Mesenchymal stem cell (in vitro differentiated cells and primary cell): ENCODE measurements around the gene S100Z.

Experiments
- DNase-seq: peaks from one replicate; pipeline ENCODE4 v3.0.0-alpha.2; 2013
- H2AFZ ChIP-seq: one replicate; pipeline ENCODE4 v1.6.1; 2013; ENCODE audit warnings: low read depth, mild to moderate bottlenecking, control low read depth, inconsistent platforms, low read length, moderate library complexity
- H2AK5ac ChIP-seq: 2 replicates; pipeline ENCODE4 v1.6.1; 2013; ENCODE audit warnings: low read length, moderate library complexity, mild to moderate bottlenecking, inconsistent platforms; ENCODE audit not compliant: severe bottlenecking
- H2BK120ac ChIP-seq: one replicate; pipeline ENCODE4 v1.6.1; 2013; ENCODE audit warnings: low read depth, mild to moderate bottlenecking, inconsistent platforms, low read length, moderate library complexity
- H2BK12ac ChIP-seq, 2 experiments: one replicate each; pipeline ENCODE4 v1.6.1; 2013; ENCODE audit warnings: inconsistent platforms in 2 of 2, low read length in 2 of 2, mild to moderate bottlenecking in 2 of 2, moderate library complexity in 2 of 2, control low read depth in 1 of 2
- H2BK15ac ChIP-seq: one replicate; pipeline ENCODE4 v1.6.1; 2013; ENCODE audit warnings: mild to moderate bottlenecking, low read depth, inconsistent platforms; ENCODE audit not compliant: poor library complexity, severe bottlenecking
- H2BK5ac ChIP-seq: 2 replicates; pipeline ENCODE4 v1.6.1; 2013; ENCODE audit warnings: low read depth, mild to moderate bottlenecking, low read length, control low read depth, inconsistent platforms; ENCODE audit not compliant: poor library complexity, severe bottlenecking
- H3K14ac ChIP-seq, 2 experiments: one replicate each; pipeline ENCODE4 v1.6.1; 2013; ENCODE audit warnings: inconsistent platforms in 2 of 2, low read length in 2 of 2, control low read depth in 1 of 2, mild to moderate bottlenecking in 1 of 2, moderate library complexity in 1 of 2
- H3K18ac ChIP-seq, 2 experiments: one replicate each; pipeline ENCODE4 v1.6.1; 2013; ENCODE audit warnings: inconsistent platforms in 2 of 2, low read length in 2 of 2, control low read depth in 1 of 2, low read depth in 1 of 2, mild to moderate bottlenecking in 1 of 2
- H3K23ac ChIP-seq, 2 experiments: one replicate each; pipeline ENCODE4 v1.6.1; 2013; ENCODE audit warnings: inconsistent platforms in 2 of 2, low read length in 2 of 2, mild to moderate bottlenecking in 2 of 2, moderate library complexity in 2 of 2, control low read depth in 1 of 2
- H3K27ac ChIP-seq: 2 replicates; pipeline ENCODE4 v1.5.1; 2013; ENCODE audit warnings: mild to moderate bottlenecking, moderate library complexity, low read length, control low read depth, inconsistent platforms; ENCODE audit not compliant: poor library complexity, severe bottlenecking
- H3K27me3 ChIP-seq, 2 experiments: 2 replicates each; pipeline versions ENCODE4 v1.6.1 to v1.7.0; 2013; ENCODE audit warnings: low read length in 2 of 2, mild to moderate bottlenecking in 2 of 2, moderate library complexity in 2 of 2, control low read depth in 1 of 2, inconsistent platforms in 1 of 2; ENCODE audit not compliant: control insufficient read depth in 1 of 2, insufficient read depth in 1 of 2
- H3K36me3 ChIP-seq, 2 experiments: 2 replicates each; pipeline versions ENCODE4 v1.6.1 to v1.7.0; 2013; ENCODE audit warnings: low read length in 2 of 2, control low read depth in 1 of 2, inconsistent platforms in 1 of 2, low read depth in 1 of 2, mild to moderate bottlenecking in 1 of 2; ENCODE audit not compliant: insufficient read depth in 2 of 2, control insufficient read depth in 1 of 2
- H3K4ac ChIP-seq, 2 experiments: one replicate each; pipeline ENCODE4 v1.6.1; 2013; ENCODE audit warnings: inconsistent platforms in 2 of 2, low read length in 2 of 2, mild to moderate bottlenecking in 2 of 2, moderate library complexity in 2 of 2, control low read depth in 1 of 2, low read depth in 1 of 2
- H3K4me1 ChIP-seq: 2 replicates; pipeline ENCODE4 v1.6.1; 2013; ENCODE audit warnings: low read depth, low read length, control low read depth; ENCODE audit not compliant: control insufficient read depth, insufficient read depth
- H3K4me2 ChIP-seq: 2 replicates; pipeline ENCODE4 v1.6.1; 2013; ENCODE audit warnings: low read length, mild to moderate bottlenecking, inconsistent platforms; ENCODE audit not compliant: poor library complexity, severe bottlenecking
- H3K4me3 ChIP-seq, 2 experiments: 2 replicates each; pipeline versions ENCODE4 v1.5.1 to v1.7.0; 2013; ENCODE audit warnings: low read length in 2 of 2, mild to moderate bottlenecking in 2 of 2, control low read depth in 1 of 2, low read depth in 1 of 2; ENCODE audit not compliant: insufficient read depth in 1 of 2
- H3K79me1 ChIP-seq: replicated peaks from 2 replicates; pipeline ENCODE4 v1.6.1; 2013; ENCODE audit warnings: mild to moderate bottlenecking, control low read depth, low read length, inconsistent platforms; ENCODE audit not compliant: poor library complexity, severe bottlenecking
- H3K9ac ChIP-seq: 2 replicates; pipeline ENCODE4 v1.7.0; 2013; ENCODE audit warnings: mild to moderate bottlenecking, low read length, moderate library complexity
- H3K9me3 ChIP-seq: 2 replicates; pipeline ENCODE4 v1.7.0; 2013; ENCODE audit warnings: mild to moderate bottlenecking, low read length; ENCODE audit not compliant: control insufficient read depth
- H4K8ac ChIP-seq: one replicate; pipeline ENCODE4 v1.6.1; 2013; ENCODE audit warnings: inconsistent platforms, mild to moderate bottlenecking, low read length, moderate library complexity
- H4K91ac ChIP-seq: one replicate; pipeline ENCODE4 v1.6.1; 2013; ENCODE audit warnings: mild to moderate bottlenecking, low read length, inconsistent platforms
- WGBS: methylation state at CpG from one replicate; pipeline ENCODE4 v1.1.7; 2013; ENCODE audit warnings: mixed read lengths; 5-methylcytosine and 5-hydroxymethylcytosine counted together

The S100Z gene

GRCh38 chr5:76952795-76953536 lies 103.2 kb downstream of the S100Z start, which contains the start of gene CRHBP:
Gene CRHBP, plus strand, starts transcription at chr5:76953045. Its CDS starts 90 bp downstream, at chr5:76953135.
- Histone ChIP-seq H3K4me3 (peak within 1 kb of the TSS; percentile 72 to 81), H3K4me2 (peak within 1 kb of the TSS; percentile 90), H2BK12ac (no peak within 1 kb of the TSS), H3K14ac (peak within 1 kb of the TSS in 1 of 2 experiments; percentile 83), H2AFZ (peak within 1 kb of the TSS; percentile 78), H3K79me1 (peaks cover 15% of the 10 kb centered on the region), H3K27me3 (peaks cover 0 to 45% of the 10 kb centered on the region in 2 experiments), H3K36me3 (no peaks in the 10 kb centered on the region), H2BK15ac (no peak within 1 kb of the TSS), H2BK120ac (no peak within 1 kb of the TSS), H2AK5ac (no peak within 1 kb of the TSS), H3K4ac (no peak within 1 kb of the TSS), H3K27ac (no peak within 1 kb of the TSS), H3K4me1 (peaks cover 13% of the 10 kb centered on the region), H2BK5ac (no peak within 1 kb of the TSS), H3K9ac (no peak within 1 kb of the TSS), H3K9me3 (no peaks in the 10 kb centered on the region), H4K91ac (no peak within 1 kb of the TSS), H4K8ac (no peak within 1 kb of the TSS), H3K23ac (no peak within 1 kb of the TSS), H3K18ac (peak within 1 kb of the TSS in 1 of 2 experiments; percentile 38)
- DNase-seq, result no peak
- 42% methylated on average over 23 of the region's 23 CpGs for WGBS

GRCh38 chr5:76953551-76954382 lies 104.0 kb downstream of the S100Z start:
- Histone ChIP-seq H3K27me3 (peaks cover 0 to 45% of the 10 kb centered on the region in 2 experiments), H3K18ac (peak overlapping the region in 1 of 2 experiments; percentile 38), H2BK120ac (no peak overlapping the region), H3K27ac (no peak overlapping the region), H2BK5ac (no peak overlapping the region), H2BK15ac (no peak overlapping the region), H3K4me3 (peak overlapping the region; percentile 72 to 81), H3K4me2 (peak overlapping the region; percentile 90), H3K14ac (peak overlapping the region in 1 of 2 experiments; percentile 83), H3K9ac (no peak overlapping the region), H4K8ac (peak overlapping the region; percentile 14), H2AK5ac (peak overlapping the region; percentile 22), H3K79me1 (peaks cover 15% of the 10 kb centered on the region), H3K36me3 (no peaks in the 10 kb centered on the region), H2AFZ (peak overlapping the region; percentile 78), H4K91ac (peak overlapping the region; percentile 49), H3K23ac (peak overlapping the region in 1 of 2 experiments; percentile 79), H3K4ac (no peak overlapping the region), H3K9me3 (no peaks in the 10 kb centered on the region), H3K4me1 (peaks cover 13% of the 10 kb centered on the region), H2BK12ac (no peak overlapping the region)
- under 1% methylated on average over 74 of the region's 81 CpGs for WGBS
- peak; percentile 44 for DNase-seq

- no peak overlapping the region for H2BK15ac ChIP-seq
- 9% methylated on average over 25 of the region's 25 CpGs for whole genome bisulfite sequencing
- peak overlapping the region; percentile 23 for H2AK5ac ChIP-seq
Measured at GRCh38 chr5:76954383-76954763, 104.6 kb downstream of the S100Z start.

GRCh38 chr5:76956033-76956432 lies 106.2 kb downstream of the S100Z start:
- H3K27me3 ChIP-seq, result peaks cover 0 to 45% of the 10 kb centered on the region in 2 experiments
- WGBS, result 98% methylated on average over 2 of the region's 2 CpGs

More at GRCh38 chr5:76954383-76954763, 104.6 kb downstream of the S100Z start:
- no peak overlapping the region for H2BK12ac ChIP-seq
- H4K91ac ChIP-seq, result no peak overlapping the region
- peaks cover 0 to 45% of the 10 kb centered on the region in 2 experiments for H3K27me3 ChIP-seq
- no peaks in the 10 kb centered on the region for H3K9me3 ChIP-seq
- peaks cover 13% of the 10 kb centered on the region for H3K4me1 ChIP-seq
- peaks cover 15% of the 10 kb centered on the region for H3K79me1 ChIP-seq
- peak overlapping the region; percentile 90 for H3K4me2 ChIP-seq
- H3K18ac ChIP-seq, result peak overlapping the region in 1 of 2 experiments; percentile 38
- peak overlapping the region; percentile 19 for H4K8ac ChIP-seq
- H3K4ac ChIP-seq, result no peak overlapping the region
- peak overlapping the region in 1 of 2 experiments; percentile 83 for H3K14ac ChIP-seq
- no peak overlapping the region for H2BK120ac ChIP-seq
- H3K36me3 ChIP-seq, result no peaks in the 10 kb centered on the region
- DNase-seq, result no peak
- no peak overlapping the region for H2BK5ac ChIP-seq
- H3K23ac ChIP-seq, result no peak overlapping the region
- H3K27ac ChIP-seq, result no peak overlapping the region
- no peak overlapping the region for H3K9ac ChIP-seq
- peak overlapping the region; percentile 72 to 81 for H3K4me3 ChIP-seq
- H2AFZ ChIP-seq, result peak overlapping the region; percentile 78

More at GRCh38 chr5:76956033-76956432, 106.2 kb downstream of the S100Z start:
- Histone ChIP-seq H3K14ac (no peak overlapping the region), H3K23ac (no peak overlapping the region), H3K4me1 (peaks cover 18% of the 10 kb centered on the region), H3K18ac (no peak overlapping the region), H3K36me3 (no peaks in the 10 kb centered on the region), H3K9ac (no peak overlapping the region), H4K8ac (no peak overlapping the region), H2BK12ac (no peak overlapping the region), H3K4ac (no peak overlapping the region), H2AK5ac (peak overlapping the region; percentile 53), H3K4me3 (no peak overlapping the region), H3K4me2 (no peak overlapping the region), H3K9me3 (no peaks in the 10 kb centered on the region), H2BK5ac (no peak overlapping the region), H3K79me1 (peaks cover 13% of the 10 kb centered on the region), H2BK120ac (no peak overlapping the region), H2BK15ac (no peak overlapping the region), H2AFZ (no peak overlapping the region), H3K27ac (no peak overlapping the region), H4K91ac (no peak overlapping the region)
- DNase-seq, result no peak
